GM20000 (cell line): ENCODE results near the gene COL18A1.

Experiments used
- DNase-seq: peaks from one replicate; pipeline ENCODE4 v3.0.0; 2012; ENCODE audit warnings: low spot score
- TF ChIP-seq, protein P1 (sequence below): IDR thresholded peaks from 2 replicates; pipeline ENCODE4 v1.5.1; 2012; ENCODE audit warnings: mild to moderate bottlenecking, control low read depth; ENCODE audit errors: extremely low read depth, missing control alignments

COL18A1 gene

GRCh38 chr21:45430521-45431501 is 25.8 kb downstream of the COL18A1 start:
- DNase-seq, result no peak
- TF ChIP-seq, protein P1, sequence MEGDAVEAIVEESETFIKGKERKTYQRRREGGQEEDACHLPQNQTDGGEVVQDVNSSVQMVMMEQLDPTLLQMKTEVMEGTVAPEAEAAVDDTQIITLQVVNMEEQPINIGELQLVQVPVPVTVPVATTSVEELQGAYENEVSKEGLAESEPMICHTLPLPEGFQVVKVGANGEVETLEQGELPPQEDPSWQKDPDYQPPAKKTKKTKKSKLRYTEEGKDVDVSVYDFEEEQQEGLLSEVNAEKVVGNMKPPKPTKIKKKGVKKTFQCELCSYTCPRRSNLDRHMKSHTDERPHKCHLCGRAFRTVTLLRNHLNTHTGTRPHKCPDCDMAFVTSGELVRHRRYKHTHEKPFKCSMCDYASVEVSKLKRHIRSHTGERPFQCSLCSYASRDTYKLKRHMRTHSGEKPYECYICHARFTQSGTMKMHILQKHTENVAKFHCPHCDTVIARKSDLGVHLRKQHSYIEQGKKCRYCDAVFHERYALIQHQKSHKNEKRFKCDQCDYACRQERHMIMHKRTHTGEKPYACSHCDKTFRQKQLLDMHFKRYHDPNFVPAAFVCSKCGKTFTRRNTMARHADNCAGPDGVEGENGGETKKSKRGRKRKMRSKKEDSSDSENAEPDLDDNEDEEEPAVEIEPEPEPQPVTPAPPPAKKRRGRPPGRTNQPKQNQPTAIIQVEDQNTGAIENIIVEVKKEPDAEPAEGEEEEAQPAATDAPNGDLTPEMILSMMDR, result no peak

GRCh38 chr21:45431781-45432572 is 27.0 kb downstream of the COL18A1 start:
- TF ChIP-seq, protein P1, result no peak
- no peak for DNase-seq

GRCh38 chr21:45432575-45433255 is 27.8 kb downstream of the COL18A1 start:
- TF ChIP-seq, protein P1, result no peak
- no peak for DNase-seq

- DNase-seq, result no peak
- TF ChIP-seq, protein P1, result no peak
Measured at GRCh38 chr21:45433301-45433700, 28.3 kb downstream of the COL18A1 start.

GRCh38 chr21:45433911-45434644 is 29.1 kb downstream of the COL18A1 start:
- TF ChIP-seq, protein P1, result no peak
- no peak for DNase-seq

- DNase-seq, result no peak
- TF ChIP-seq, protein P1, result no peak
Measured at GRCh38 chr21:45434645-45435217, 29.8 kb downstream of the COL18A1 start.
